HUES6 (cell line): ENCODE data around the gene TGFBR3.

Source experiments
- H3K27ac ChIP-seq: 2 replicates; pipeline ENCODE4 v1.7.0; 2013; ENCODE audit warnings: low read depth, mild to moderate bottlenecking, low read length, inconsistent platforms
- H3K27me3 ChIP-seq: 2 replicates; pipeline ENCODE4 v1.6.1; 2013; ENCODE audit warnings: low read length; ENCODE audit not compliant: control insufficient read depth, insufficient read depth
- H3K36me3 ChIP-seq: 2 replicates; pipeline ENCODE4 v1.6.1; 2013; ENCODE audit warnings: low read length; ENCODE audit not compliant: control insufficient read depth, insufficient read depth
- H3K4me1 ChIP-seq: 2 replicates; pipeline ENCODE4 v1.6.1; 2013; ENCODE audit warnings: low read length; ENCODE audit not compliant: control insufficient read depth, insufficient read depth
- H3K4me3 ChIP-seq: 2 replicates; pipeline ENCODE4 v1.5.1; 2013; ENCODE audit warnings: low read depth, low read length
- H3K9ac ChIP-seq: one replicate; pipeline ENCODE4 v1.6.1; 2013; ENCODE audit warnings: mild to moderate bottlenecking, low read length
- H3K9me3 ChIP-seq: 2 replicates; pipeline ENCODE4 v1.6.1; 2013; ENCODE audit warnings: low read depth, low read length; ENCODE audit not compliant: control insufficient read depth, insufficient read depth

The TGFBR3 gene

DNA sequence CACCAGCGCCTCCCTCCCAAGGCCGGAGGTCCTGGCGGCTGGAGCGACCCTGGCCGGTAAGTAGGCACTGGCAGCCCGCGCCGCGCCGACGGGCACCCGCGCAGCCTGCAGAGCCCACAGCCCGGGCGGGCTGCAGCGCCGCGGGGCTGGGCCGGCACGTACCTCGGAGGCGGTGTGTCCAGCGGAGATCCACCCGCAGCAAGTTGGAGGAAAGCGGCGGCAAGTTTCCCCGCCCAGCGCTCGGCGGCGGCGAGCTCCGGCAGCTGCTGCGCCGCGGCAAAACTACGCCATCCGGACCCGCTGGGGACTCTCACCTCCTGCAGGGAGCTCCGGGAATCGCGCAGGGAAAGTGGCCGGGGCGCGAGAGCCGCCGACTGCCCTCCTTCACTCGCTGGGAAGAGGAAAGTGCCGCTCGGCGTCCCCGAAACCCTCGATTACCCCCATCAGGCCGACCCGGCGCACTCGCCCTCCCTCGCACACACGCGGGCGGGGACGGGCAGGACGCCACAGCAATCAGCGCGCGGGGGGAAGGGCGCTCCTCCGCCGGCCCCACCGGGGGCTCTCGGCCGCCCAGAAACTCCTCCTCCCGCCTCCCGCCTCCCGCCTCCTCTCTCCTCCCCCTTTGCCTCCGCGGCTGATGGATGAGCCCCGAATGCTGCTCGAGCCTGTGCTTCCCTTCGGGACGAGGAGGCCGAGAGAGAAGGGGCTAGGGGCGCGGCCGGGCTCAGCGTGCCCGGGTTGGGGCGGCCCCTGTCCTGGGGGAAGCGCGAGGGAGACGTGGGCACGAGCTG lies at the start of gene TGFBR3:
TGFBR3 (minus strand) TSS at position 436 of the 791 bp plus-strand sequence. CDS start 24,620 bp downstream, outside the sequence.
- H3K27ac ChIP-seq, result peak within 1 kb of the TSS; percentile 21; the same call in 1 of the 2 replicates
- no peaks in the 10 kb centered on the region for H3K36me3 ChIP-seq
- peak within 1 kb of the TSS; percentile 78 for H3K9ac ChIP-seq
- H3K4me3 ChIP-seq, result peak within 1 kb of the TSS; percentile 88
- H3K9me3 ChIP-seq, result no peaks in the 10 kb centered on the region
- peaks cover 44% of the 10 kb centered on the region for H3K27me3 ChIP-seq
- H3K4me1 ChIP-seq, result peaks cover 15% of the 10 kb centered on the region; the same call in 1 of the 2 replicates

DNA sequence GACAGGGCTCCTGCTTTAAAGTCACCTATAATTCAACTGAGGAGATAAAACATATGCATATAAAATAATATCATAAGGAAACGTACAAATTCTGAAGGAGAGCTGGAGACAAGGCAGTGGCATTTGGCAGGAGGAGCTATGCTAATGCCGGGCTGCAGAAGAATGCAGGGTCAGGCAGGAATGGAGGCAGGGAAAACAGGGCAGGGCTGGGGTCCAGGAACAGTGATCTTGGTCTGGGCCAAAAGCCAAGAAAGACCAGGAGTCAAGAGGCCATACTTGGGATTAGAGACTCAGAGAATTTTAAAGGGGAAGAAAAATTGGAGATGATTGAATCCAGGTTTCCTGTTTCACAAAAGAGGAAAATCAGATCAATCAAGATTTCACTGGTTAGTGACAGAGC lies 43.3 kb upstream of the TGFBR3 start:
- Histone ChIP-seq H3K4me1 (peaks cover 6% of the 10 kb centered on the region; the same call in 1 of the 2 replicates), H3K27ac (no peak overlapping the region), H3K4me3 (no peak overlapping the region), H3K9ac (no peak overlapping the region), H3K36me3 (no peaks in the 10 kb centered on the region), H3K27me3 (no peaks in the 10 kb centered on the region), H3K9me3 (no peaks in the 10 kb centered on the region)

DNA sequence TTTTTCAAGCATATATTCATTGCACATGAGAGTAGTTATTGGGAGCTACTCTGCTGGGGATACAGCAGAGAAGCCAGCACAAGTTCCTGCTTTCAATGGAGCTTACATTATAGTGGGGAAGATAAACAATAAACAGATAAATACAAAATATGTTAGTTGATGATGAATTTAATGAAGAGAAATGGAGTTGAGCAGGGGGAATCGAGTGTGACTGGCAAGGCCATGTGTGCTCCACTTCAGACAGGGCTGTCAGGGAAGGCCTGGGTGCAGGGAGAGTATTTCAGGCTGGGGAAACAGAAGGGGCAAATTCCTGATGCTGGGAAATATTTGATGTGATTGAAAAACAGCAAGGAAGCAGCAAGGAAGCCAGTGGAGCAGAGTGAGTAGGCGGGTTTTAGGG lies 42.1 kb upstream of the TGFBR3 start:
- no peak overlapping the region for H3K4me3 ChIP-seq
- no peak overlapping the region for H3K9ac ChIP-seq
- H3K9me3 ChIP-seq, result no peaks in the 10 kb centered on the region
- peaks cover 6% of the 10 kb centered on the region; the same call in 1 of the 2 replicates for H3K4me1 ChIP-seq
- no peaks in the 10 kb centered on the region for H3K27me3 ChIP-seq
- no peak overlapping the region for H3K27ac ChIP-seq
- H3K36me3 ChIP-seq, result no peaks in the 10 kb centered on the region

DNA sequence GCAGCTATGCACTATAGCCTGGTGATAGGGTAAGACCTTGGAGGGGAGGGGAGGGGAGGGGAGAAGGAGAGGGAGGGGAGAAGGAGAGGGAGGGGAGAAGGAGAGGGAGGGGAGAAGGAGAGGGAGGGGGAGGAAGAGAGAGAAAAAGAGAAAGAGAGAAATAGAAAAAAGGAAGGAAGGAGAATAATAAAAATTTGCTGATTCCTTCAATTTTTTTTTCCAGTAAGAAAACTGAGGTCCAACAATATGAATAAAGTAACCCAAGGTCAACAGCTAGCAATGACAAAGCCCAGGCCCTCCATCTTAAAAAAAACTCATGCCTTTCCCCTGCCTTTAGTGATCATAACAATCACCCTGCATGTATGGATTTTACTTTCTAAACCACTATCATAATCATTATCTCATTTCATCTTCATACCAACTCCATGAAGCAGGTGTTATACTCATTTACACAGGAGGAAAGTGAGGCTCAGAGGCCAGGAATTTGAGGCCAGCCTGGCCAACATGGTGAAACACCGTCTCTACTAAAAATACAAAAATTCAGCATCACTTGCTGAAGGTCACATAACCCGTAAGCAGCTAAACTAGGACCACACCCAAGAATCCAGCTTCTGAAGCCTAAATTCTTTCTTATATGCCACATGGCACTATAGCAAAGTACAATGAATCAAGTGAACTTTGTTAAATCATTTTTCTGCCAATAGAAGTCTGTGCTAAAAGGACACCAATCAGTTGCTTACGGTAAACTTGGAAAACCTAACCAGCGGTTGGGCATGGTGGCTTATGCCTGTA lies 39.9 kb upstream of the TGFBR3 start:
- Histone ChIP-seq H3K36me3 (no peaks in the 10 kb centered on the region), H3K4me3 (no peak overlapping the region), H3K27ac (no peak overlapping the region), H3K9me3 (no peaks in the 10 kb centered on the region), H3K9ac (no peak overlapping the region), H3K27me3 (no peaks in the 10 kb centered on the region), H3K4me1 (peaks cover 6% of the 10 kb centered on the region; the same call in 1 of the 2 replicates)

DNA sequence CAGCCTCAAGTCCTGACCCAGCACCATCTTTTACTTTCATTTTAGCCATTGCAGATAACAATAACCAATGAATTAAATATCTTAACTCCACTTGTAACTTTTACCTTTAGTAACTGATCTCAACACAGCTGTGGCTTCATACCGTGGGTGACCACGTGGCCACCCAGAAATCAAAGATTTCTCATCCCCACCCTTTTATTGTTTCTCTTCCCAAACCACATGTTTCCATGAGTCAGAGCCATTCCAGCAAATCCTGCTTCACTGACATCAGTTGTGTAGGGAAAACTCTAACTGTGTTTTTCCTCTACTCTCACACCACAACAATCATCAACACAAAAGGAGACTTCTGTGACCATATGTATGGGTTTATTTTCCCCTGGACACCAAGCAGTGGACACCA lies 38.2 kb upstream of the TGFBR3 start:
- no peaks in the 10 kb centered on the region for H3K36me3 ChIP-seq
- no peak overlapping the region for H3K27ac ChIP-seq
- H3K4me1 ChIP-seq, result peaks cover 3% of the 10 kb centered on the region; the same call in 1 of the 2 replicates
- H3K27me3 ChIP-seq, result no peaks in the 10 kb centered on the region
- H3K4me3 ChIP-seq, result no peak overlapping the region
- no peak overlapping the region for H3K9ac ChIP-seq
- no peaks in the 10 kb centered on the region for H3K9me3 ChIP-seq

DNA sequence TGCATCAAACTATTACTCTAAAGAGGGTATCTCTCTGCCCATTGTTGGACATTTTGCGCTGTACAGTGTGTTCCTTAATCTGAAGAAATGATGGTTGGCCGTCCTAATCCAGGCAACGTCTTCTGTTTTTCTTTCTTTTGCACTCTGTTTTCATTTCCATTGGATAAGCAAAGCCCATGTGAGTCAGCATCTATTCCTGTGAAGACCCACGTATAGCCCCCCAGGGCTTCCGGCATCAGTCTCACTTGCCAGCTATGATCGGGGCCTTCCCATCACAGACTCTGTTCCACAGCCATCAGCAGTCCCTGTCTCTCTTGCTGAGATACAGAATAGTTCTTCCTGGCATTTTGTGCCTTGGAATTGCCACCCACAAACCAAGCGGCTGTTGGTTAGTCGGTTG lies 34.0 kb upstream of the TGFBR3 start:
- H3K4me1 ChIP-seq, result no peaks in the 10 kb centered on the region
- no peak overlapping the region for H3K27ac ChIP-seq
- no peaks in the 10 kb centered on the region for H3K36me3 ChIP-seq
- H3K9me3 ChIP-seq, result no peaks in the 10 kb centered on the region
- no peak overlapping the region for H3K9ac ChIP-seq
- no peak overlapping the region for H3K4me3 ChIP-seq
- no peaks in the 10 kb centered on the region for H3K27me3 ChIP-seq

DNA sequence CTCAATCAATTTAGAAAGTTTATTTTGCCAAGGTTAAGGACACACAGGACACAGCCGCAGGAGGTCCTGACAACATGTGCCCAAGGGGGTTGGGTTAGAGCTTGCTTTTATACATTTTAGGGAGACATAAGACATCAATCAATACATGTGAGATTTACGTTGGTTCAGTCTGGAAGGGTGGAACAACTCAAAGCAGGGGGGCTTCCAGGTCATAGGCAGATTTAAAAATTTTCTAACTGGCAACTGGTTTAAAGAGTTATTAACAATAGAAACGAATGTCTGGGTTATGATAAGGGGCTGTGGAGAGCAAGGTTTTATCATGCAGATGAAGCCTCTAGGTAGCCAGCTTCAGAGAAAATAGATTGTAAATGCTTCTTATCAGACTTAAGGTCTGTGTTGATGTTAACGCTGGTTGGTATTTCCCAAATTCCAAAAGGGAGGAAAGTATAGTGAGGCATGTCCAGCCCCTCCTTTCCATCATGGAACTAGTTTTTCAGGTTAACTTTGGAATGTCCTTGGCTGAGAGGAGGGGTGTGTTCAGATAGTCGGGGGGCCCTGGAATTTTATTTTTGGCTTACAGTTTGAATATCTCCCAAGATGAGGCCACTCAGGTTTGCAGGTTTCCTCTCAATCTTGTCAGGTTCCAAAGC lies 31.0 kb upstream of the TGFBR3 start:
- Histone ChIP-seq H3K27me3 (no peaks in the 10 kb centered on the region), H3K36me3 (no peaks in the 10 kb centered on the region), H3K27ac (no peak overlapping the region), H3K4me3 (no peak overlapping the region), H3K4me1 (no peaks in the 10 kb centered on the region), H3K9me3 (no peaks in the 10 kb centered on the region), H3K9ac (no peak overlapping the region)

DNA sequence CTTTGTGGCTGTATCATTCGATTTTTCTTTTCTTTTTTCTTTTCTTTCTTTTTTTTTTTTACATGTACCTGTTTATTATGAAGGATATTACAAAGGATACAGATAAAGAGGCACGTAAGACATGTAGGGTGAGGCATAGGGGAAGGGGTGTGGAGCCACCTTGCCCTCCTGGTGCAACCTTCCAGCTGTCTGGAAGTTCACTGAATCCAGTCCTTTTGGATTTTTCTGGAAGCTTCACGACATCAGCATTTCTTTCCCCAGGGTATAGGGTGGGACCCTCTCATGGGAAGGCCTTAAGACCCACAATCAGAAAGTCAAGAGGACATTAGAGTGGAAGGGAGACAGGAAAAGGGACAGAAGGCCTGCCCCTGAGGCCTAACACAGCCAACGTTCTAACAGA lies 30.1 kb upstream of the TGFBR3 start:
- Histone ChIP-seq H3K9ac (no peak overlapping the region), H3K4me3 (no peak overlapping the region), H3K27ac (no peak overlapping the region), H3K27me3 (no peaks in the 10 kb centered on the region), H3K36me3 (no peaks in the 10 kb centered on the region), H3K4me1 (no peaks in the 10 kb centered on the region), H3K9me3 (no peaks in the 10 kb centered on the region)

DNA sequence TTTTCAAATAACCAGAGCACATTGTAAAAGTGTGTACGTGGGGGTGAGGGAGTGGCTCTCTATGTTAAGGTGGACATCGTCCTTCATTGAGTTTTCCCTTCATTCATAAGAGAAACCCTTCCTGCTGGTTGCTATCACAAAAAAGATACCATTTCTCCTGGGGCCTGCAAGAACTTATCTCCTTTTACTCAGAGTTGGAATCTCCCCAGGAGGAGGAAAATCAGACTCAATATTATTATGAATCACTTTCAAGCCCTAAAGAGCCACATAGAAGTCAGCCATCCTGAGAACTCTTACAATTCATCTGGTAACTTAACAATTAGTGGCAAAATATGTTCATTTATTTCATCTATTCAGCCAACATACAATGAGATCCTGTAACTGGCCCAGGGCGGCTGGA lies 27.1 kb upstream of the TGFBR3 start:
- Histone ChIP-seq H3K27me3 (no peaks in the 10 kb centered on the region), H3K9me3 (no peaks in the 10 kb centered on the region), H3K4me3 (no peak overlapping the region), H3K27ac (no peak overlapping the region), H3K36me3 (no peaks in the 10 kb centered on the region), H3K4me1 (no peaks in the 10 kb centered on the region), H3K9ac (no peak overlapping the region)

DNA sequence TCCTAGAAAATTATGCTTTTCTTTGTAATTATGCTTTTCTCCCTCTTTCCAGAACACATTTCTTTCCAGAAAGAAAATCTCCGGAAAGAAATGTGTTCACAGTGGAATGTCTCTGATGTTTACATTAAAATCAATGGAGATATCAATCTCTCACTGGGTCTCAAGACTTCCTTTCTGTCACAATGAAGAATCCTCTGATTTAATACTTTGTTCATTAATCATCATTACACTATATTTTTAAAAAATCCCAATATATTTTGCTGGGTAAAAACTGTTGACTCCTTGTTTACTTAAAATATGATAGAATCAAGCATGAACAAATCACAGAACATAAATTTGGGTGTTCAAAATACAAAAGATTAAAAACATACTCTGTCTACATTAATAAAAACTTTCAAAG lies 26.3 kb upstream of the TGFBR3 start:
- no peaks in the 10 kb centered on the region for H3K27me3 ChIP-seq
- no peak overlapping the region for H3K9ac ChIP-seq
- no peaks in the 10 kb centered on the region for H3K36me3 ChIP-seq
- no peaks in the 10 kb centered on the region for H3K4me1 ChIP-seq
- no peak overlapping the region for H3K27ac ChIP-seq
- H3K4me3 ChIP-seq, result no peak overlapping the region
- H3K9me3 ChIP-seq, result no peaks in the 10 kb centered on the region

DNA sequence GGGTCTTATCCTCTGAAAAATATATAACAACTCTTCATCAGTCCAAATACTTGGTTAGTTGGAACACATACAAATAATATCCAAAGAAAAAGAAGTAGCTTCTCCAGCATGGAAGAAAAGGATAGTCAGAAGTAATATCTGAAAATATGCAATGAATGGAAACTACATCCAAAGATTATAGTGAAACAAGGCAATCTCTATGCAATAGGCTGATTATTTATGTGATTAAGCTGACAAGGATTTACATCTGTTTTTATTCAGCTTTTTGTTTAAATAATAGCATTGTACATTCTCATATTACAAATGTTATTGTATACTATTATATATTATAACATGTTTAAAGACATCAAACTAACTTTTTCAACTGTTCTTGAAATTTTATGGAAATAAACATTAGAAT lies 15.3 kb upstream of the TGFBR3 start:
- H3K27ac ChIP-seq, result no peak overlapping the region
- no peak overlapping the region for H3K9ac ChIP-seq
- no peaks in the 10 kb centered on the region for H3K9me3 ChIP-seq
- H3K4me3 ChIP-seq, result no peak overlapping the region
- H3K36me3 ChIP-seq, result no peaks in the 10 kb centered on the region
- H3K27me3 ChIP-seq, result no peaks in the 10 kb centered on the region
- H3K4me1 ChIP-seq, result no peaks in the 10 kb centered on the region
